ENCODE measurements around the gene SLC35F3. TPM values are rescaled to one million over a fixed set of nuclear protein-coding genes. Genes with fewer than 3 reads are reported as not detected.
A peak's percentile ranks its signal among the peaks of the same experiment; 100 is the strongest.
"Not testable (repeated sequence)": the region's sequence is repeated elsewhere in the genome, so short reads cannot be mapped to it uniquely, and the experiment has no call there.

The SLC35F3 gene
- total RNA-seq, 2 donors from 2014 or later, result 0.08 TPM; not detected in 1

GRCh38 chr1:234279021-234279420 is 374.5 kb downstream of the SLC35F3 start:
- ATAC-seq (no peak), DNase-seq (no peak)
- intact Hi-C loops (cut with DNase I), result no loop called here

- DNase-seq (no peak), ATAC-seq (no peak)
- intact Hi-C loops (cut with DNase I), result no loop called here
These were observed 376.0 kb downstream of the SLC35F3 start for GRCh38 chr1:234280500-234280899.

- intact Hi-C loops (cut with DNase I), result no loop called here
- DNase-seq (no peak), ATAC-seq (no peak)
These were observed 377.5 kb downstream of the SLC35F3 start for GRCh38 chr1:234281826-234282489.

- intact Hi-C loops (cut with DNase I), result no loop called here
- DNase-seq (no peak), ATAC-seq (no peak)
These were observed 381.7 kb downstream of the SLC35F3 start for GRCh38 chr1:234286206-234286605.

- intact Hi-C loops (cut with DNase I), result no loop called here
- ATAC-seq, result no peak
- no peak for DNase-seq
These were observed 384.5 kb downstream of the SLC35F3 start for GRCh38 chr1:234288946-234289345.

GRCh38 chr1:234289538-234290305 is 385.2 kb downstream of the SLC35F3 start:
- intact Hi-C loops (cut with DNase I), result no loop called here
- no peak for ATAC-seq

GRCh38 chr1:234292011-234292410 is 387.5 kb downstream of the SLC35F3 start:
- intact Hi-C loops (cut with DNase I), result no loop called here
- DNase-seq (no peak), ATAC-seq (no peak)

More at GRCh38 chr1:234289538-234290305, 385.2 kb downstream of the SLC35F3 start:
- no peak for DNase-seq

GRCh38 chr1:234292548-234292947 is 388.1 kb downstream of the SLC35F3 start:
- no peak for DNase-seq
- ATAC-seq, result no peak
- intact Hi-C loops (cut with DNase I), result no loop called here

- no peak for DNase-seq
- intact Hi-C loops (cut with DNase I), result no loop called here
These were observed 389.8 kb downstream of the SLC35F3 start for GRCh38 chr1:234294109-234294817.

GRCh38 chr1:234295068-234295467 is 390.6 kb downstream of the SLC35F3 start:
- intact Hi-C loops (cut with DNase I), result no loop called here
- ATAC-seq (no peak), DNase-seq (no peak)

More at GRCh38 chr1:234294109-234294817, 389.8 kb downstream of the SLC35F3 start:
- no peak for ATAC-seq

GRCh38 chr1:234295626-234296025 is 391.1 kb downstream of the SLC35F3 start:
- DNase-seq (no peak), ATAC-seq (no peak)
- intact Hi-C loops (cut with DNase I), result no loop called here

- DNase-seq (no peak), ATAC-seq (no peak)
- intact Hi-C loops (cut with DNase I), result no loop called here
These were observed 392.0 kb downstream of the SLC35F3 start for GRCh38 chr1:234296496-234296895.

GRCh38 chr1:234297668-234298067 is 393.2 kb downstream of the SLC35F3 start:
- intact Hi-C loops (cut with DNase I), result no loop called here
- DNase-seq (no peak), ATAC-seq (no peak)

GRCh38 chr1:234300096-234300495 is 395.6 kb downstream of the SLC35F3 start:
- DNase-seq (no peak), ATAC-seq (no peak)
- intact Hi-C loops (cut with DNase I), result loop anchor here in 1 of 2 donors (10.0 kb wide), 1 partner anchor 185 kb away; no protein-coding TSS in a partner anchor

GRCh38 chr1:234301663-234302062 is 397.2 kb downstream of the SLC35F3 start:
- intact Hi-C loops (cut with DNase I), result loop anchor here in 1 of 2 donors (10.0 kb wide), 1 partner anchor 187 kb away; no protein-coding TSS in a partner anchor
- ATAC-seq, DNase-seq: not testable (repeated sequence)

- intact Hi-C loops (cut with DNase I), result loop anchor here in 1 of 2 donors (10.0 kb wide), 1 partner anchor 188 kb away; no protein-coding TSS in a partner anchor
- no peak for DNase-seq
These were observed 398.0 kb downstream of the SLC35F3 start for GRCh38 chr1:234302354-234302962.

GRCh38 chr1:234303231-234303630 is 398.8 kb downstream of the SLC35F3 start:
- no peak for ATAC-seq
- no peak for DNase-seq
- intact Hi-C loops (cut with DNase I), result loop anchor here in 1 of 2 donors (10.0 kb wide), 1 partner anchor 188 kb away; no protein-coding TSS in a partner anchor

More at GRCh38 chr1:234302354-234302962, 398.0 kb downstream of the SLC35F3 start:
- peak in 1 of 2 donors; percentile 21 for ATAC-seq

- intact Hi-C loops (cut with DNase I), result loop anchor here in 1 of 2 donors (10.0 kb wide), 1 partner anchor 193 kb away; no protein-coding TSS in a partner anchor
- no peak for DNase-seq
- ATAC-seq, result no peak
These were observed 403.2 kb downstream of the SLC35F3 start for GRCh38 chr1:234307726-234308125.

- DNase-seq (no peak), ATAC-seq (no peak)
- intact Hi-C loops (cut with DNase I), result loop anchor here in 1 of 2 donors (10.0 kb wide), 1 partner anchor 194 kb away; no protein-coding TSS in a partner anchor
These were observed 404.7 kb downstream of the SLC35F3 start for GRCh38 chr1:234309243-234309597.
